ENCODE data around the gene ADRA2B. TPM values are rescaled to one million over a fixed set of nuclear protein-coding genes. Genes with fewer than 3 reads are reported as not detected.

The ADRA2B gene
- total and polyA plus RNA-seq, 2 donors (not counting 1 experiment from before 2014, with no cell fraction given): 0.27 to 0.46 TPM

DNA sequence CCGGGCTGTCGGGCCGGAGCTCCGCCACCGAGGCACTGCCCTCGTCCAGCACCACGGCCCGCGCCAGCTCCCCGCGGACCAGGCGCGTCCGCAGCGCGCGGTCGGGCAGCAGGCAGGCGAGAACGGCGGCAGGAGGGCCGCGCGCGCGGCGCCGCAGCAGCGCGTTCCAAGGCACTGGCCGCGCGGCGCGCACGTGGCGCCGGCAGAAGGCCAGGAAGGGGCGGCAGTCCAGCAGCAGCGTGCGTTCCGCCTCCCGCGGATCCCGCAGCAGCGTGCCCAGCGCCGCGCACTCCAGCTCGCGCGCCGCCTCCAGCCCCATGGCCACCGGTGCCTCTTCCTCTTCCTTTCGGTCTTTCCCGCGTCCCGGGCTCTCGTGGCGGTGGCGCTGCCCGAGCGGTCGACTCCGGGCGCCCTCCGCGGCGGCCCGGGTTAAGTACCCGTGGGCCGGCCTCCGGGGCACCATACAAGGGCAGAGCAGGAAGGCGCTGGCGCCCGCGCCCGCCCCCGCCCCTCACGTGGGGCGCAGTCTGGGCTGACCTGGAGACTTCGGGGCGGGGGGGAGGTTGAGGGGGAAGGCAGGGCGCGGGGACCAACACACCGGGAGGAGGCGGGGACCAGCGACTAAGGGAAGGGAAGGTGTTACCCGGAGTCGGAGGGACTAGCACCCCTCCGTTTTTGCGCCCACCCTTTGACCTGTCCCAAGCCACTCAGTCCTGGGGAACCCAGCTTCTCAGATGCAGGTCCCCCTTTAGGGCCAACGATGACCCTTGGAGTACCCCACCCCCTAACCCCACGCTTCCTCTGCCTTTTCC, 28.9 kb upstream of the ADRA2B start, which contains the start of gene DUSP2:
Gene DUSP2 (minus strand): TSS at position 405 of the 812 bp plus-strand sequence. CDS start 86 bp downstream, at position 319.
- no peaks in the 10 kb centered on the region for H3K9me3 ChIP-seq (ENCODE audit: control extremely low read depth in 1 of 3, control insufficient read depth in 2 of 3, insufficient read depth in 1 of 3, low read length in 2 of 3)
- TF ChIP-seq, protein P1, sequence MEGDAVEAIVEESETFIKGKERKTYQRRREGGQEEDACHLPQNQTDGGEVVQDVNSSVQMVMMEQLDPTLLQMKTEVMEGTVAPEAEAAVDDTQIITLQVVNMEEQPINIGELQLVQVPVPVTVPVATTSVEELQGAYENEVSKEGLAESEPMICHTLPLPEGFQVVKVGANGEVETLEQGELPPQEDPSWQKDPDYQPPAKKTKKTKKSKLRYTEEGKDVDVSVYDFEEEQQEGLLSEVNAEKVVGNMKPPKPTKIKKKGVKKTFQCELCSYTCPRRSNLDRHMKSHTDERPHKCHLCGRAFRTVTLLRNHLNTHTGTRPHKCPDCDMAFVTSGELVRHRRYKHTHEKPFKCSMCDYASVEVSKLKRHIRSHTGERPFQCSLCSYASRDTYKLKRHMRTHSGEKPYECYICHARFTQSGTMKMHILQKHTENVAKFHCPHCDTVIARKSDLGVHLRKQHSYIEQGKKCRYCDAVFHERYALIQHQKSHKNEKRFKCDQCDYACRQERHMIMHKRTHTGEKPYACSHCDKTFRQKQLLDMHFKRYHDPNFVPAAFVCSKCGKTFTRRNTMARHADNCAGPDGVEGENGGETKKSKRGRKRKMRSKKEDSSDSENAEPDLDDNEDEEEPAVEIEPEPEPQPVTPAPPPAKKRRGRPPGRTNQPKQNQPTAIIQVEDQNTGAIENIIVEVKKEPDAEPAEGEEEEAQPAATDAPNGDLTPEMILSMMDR (IDR thresholded peaks at IDR 0.05): no peak
- Mint-ChIP-seq H3K4me3 (peak within 1 kb of the TSS; percentile 92), H3K9me3 (ENCODE audit: insufficient read depth) (no peaks in the 10 kb centered on the region), H3K4me1 (peaks cover 69% of the 10 kb centered on the region), H3K27ac (peak within 1 kb of the TSS; percentile 98), H3K27me3 (no peaks in the 10 kb centered on the region)
- H4K20me1 ChIP-seq (ENCODE audit: control insufficient read depth, insufficient read depth, low read length, poor library complexity, severe bottlenecking): peaks cover 17% of the 10 kb centered on the region
- peak within 1 kb of the TSS; percentile 30 for H2AFZ ChIP-seq (ENCODE audit: insufficient read depth, low read depth, low read length, poor library complexity, severe bottlenecking)
- peak within 1 kb of the TSS; percentile 95 to 97 for H3K27ac ChIP-seq (ENCODE audit: low read length in 2 of 2)
- peaks cover 53 to 66% of the 10 kb centered on the region in 2 donors for H3K4me1 ChIP-seq (ENCODE audit: control insufficient read depth in 2 of 2, insufficient read depth in 2 of 2, low read length in 2 of 2)
- CTCF ChIA-PET: interaction anchor here (1.6 to 23.6 kb wide), 3 partner anchors 11 to 28 kb away, joined by 5 to 1065 read pairs (median 18); no protein-coding TSS in a partner anchor
- peaks cover 2% of the 10 kb centered on the region for H3K79me2 ChIP-seq (ENCODE audit: control insufficient read depth, insufficient read depth, low read length)
- H3K9ac ChIP-seq (ENCODE audit: low read length): peak within 1 kb of the TSS; percentile 69
- H3K4me2 ChIP-seq (replicated peaks; ENCODE audit: low read depth, low read length, poor library complexity, severe bottlenecking): peak within 1 kb of the TSS; percentile 91
- H3K27me3 ChIP-seq (replicated peaks in 1 of 4; ENCODE audit: control extremely low read depth in 1 of 4, control insufficient read depth in 3 of 4, insufficient read depth in 4 of 4, low read length in 3 of 4): no peaks in the 10 kb centered on the region
- H3K36me3 ChIP-seq (replicated peaks in 1 of 2; ENCODE audit: control extremely low read depth in 1 of 2, control insufficient read depth in 1 of 2, extremely low read depth in 1 of 2, insufficient read depth in 2 of 2, low read length in 1 of 2): no peaks in the 10 kb centered on the region
- DNase-seq (peak; percentile 95), ATAC-seq (ENCODE audit: low read depth) (peak; percentile 56)
- intact Hi-C loops (cut with micrococcal nuclease): loop anchor here (1.0 kb wide), 3 partner anchors 19 to 392 kb away; partner anchors contain the start of gene STARD7
- POLR2A ChIA-PET: interaction anchor here (0.5 to 7.9 kb wide), 8 partner anchors 13 to 152 kb away, joined by 3 to 47 read pairs (median 6); partner anchors contain the start of gene STARD7
- peak within 1 kb of the TSS; percentile 42 to 71 (median 59) for H3K4me3 ChIP-seq (ENCODE audit: control extremely low read depth in 1 of 5, extremely low read depth in 1 of 5, insufficient read depth in 1 of 5, low read depth in 2 of 5, low read length in 4 of 5)
- WGBS (ENCODE audit: insufficient coverage): under 1% methylated on average over 91 of the region's 94 CpGs
